ENCODE measurements around the gene TBPL1.

Gene TBPL1

GRCh38 chr6:134015719-134016557 is 62.9 kb downstream of the TBPL1 start:
- no peaks in the 10 kb centered on the region for H4K20me1 ChIP-seq (ENCODE audit: insufficient read depth, low read length, poor library complexity, severe bottlenecking)
- H3K9me2 ChIP-seq (replicated peaks; ENCODE audit: low read depth, low read length): no peaks in the 10 kb centered on the region
- H3K9ac ChIP-seq (ENCODE audit: low read depth, low read length, poor library complexity, severe bottlenecking): no peak overlapping the region
- no peaks in the 10 kb centered on the region for H3K9me3 ChIP-seq (ENCODE audit: insufficient read depth, low read depth, low read length)
- peaks cover 5% of the 10 kb centered on the region for H3K4me1 ChIP-seq (ENCODE audit: insufficient read depth, low read length, poor library complexity, severe bottlenecking)
- no peak overlapping the region for H2AFZ ChIP-seq (ENCODE audit: low read length)
- no peaks in the 10 kb centered on the region for H3F3A ChIP-seq (ENCODE audit: low read depth)
- TF ChIP-seq CTCF (conservative IDR thresholded peaks at IDR 0.05; ENCODE audit: low read length): no peak
- no peak for TF ChIP-seq EZH2phosphoT487 (IDR thresholded peaks at IDR 0.05; ENCODE audit: borderline replicate concordance)
- no peaks in the 10 kb centered on the region for H3K79me2 ChIP-seq (ENCODE audit: insufficient read depth, low read length)
- H3K4me2 ChIP-seq (ENCODE audit: low read depth, low read length, poor library complexity, severe bottlenecking): no peak overlapping the region
- H3K27me3 ChIP-seq (ENCODE audit: insufficient read depth, low read length, poor library complexity, severe bottlenecking): no peaks in the 10 kb centered on the region
- H3K36me3 ChIP-seq (ENCODE audit: insufficient read depth, low read length): no peaks in the 10 kb centered on the region
- no peak overlapping the region for H3K4me3 ChIP-seq (ENCODE audit: low read length, poor library complexity, severe bottlenecking)

- Histone ChIP-seq H3K36me3 (ENCODE audit: insufficient read depth, low read length) (no peaks in the 10 kb centered on the region), H3K4me3 (ENCODE audit: low read length, poor library complexity, severe bottlenecking) (no peak overlapping the region), H4K20me1 (ENCODE audit: insufficient read depth, low read length, poor library complexity, severe bottlenecking) (no peaks in the 10 kb centered on the region), H3K4me1 (ENCODE audit: insufficient read depth, low read length, poor library complexity, severe bottlenecking) (peaks cover 5% of the 10 kb centered on the region), H3K79me2 (ENCODE audit: insufficient read depth, low read length) (no peaks in the 10 kb centered on the region), H3K9me2 (replicated peaks; ENCODE audit: low read depth, low read length) (no peaks in the 10 kb centered on the region), H3K27me3 (ENCODE audit: insufficient read depth, low read length, poor library complexity, severe bottlenecking) (no peaks in the 10 kb centered on the region), H3K9ac (ENCODE audit: low read depth, low read length, poor library complexity, severe bottlenecking) (no peak overlapping the region), H3K4me2 (ENCODE audit: low read depth, low read length, poor library complexity, severe bottlenecking) (no peak overlapping the region), H2AFZ (ENCODE audit: low read length) (no peak overlapping the region), H3F3A (ENCODE audit: low read depth) (no peaks in the 10 kb centered on the region), H3K9me3 (ENCODE audit: insufficient read depth, low read depth, low read length) (no peaks in the 10 kb centered on the region)
- no peak for TF ChIP-seq CTCF (conservative IDR thresholded peaks at IDR 0.05; ENCODE audit: low read length)
- no peak for TF ChIP-seq EZH2phosphoT487 (IDR thresholded peaks at IDR 0.05; ENCODE audit: borderline replicate concordance)
Measured at GRCh38 chr6:134016558-134016814, 63.5 kb downstream of the TBPL1 start.

- no peaks in the 10 kb centered on the region for H3F3A ChIP-seq (ENCODE audit: low read depth)
- no peak overlapping the region for H2AFZ ChIP-seq (ENCODE audit: low read length)
- TF ChIP-seq EZH2phosphoT487 (IDR thresholded peaks at IDR 0.05; ENCODE audit: borderline replicate concordance): no peak
- TF ChIP-seq CTCF (conservative IDR thresholded peaks at IDR 0.05; ENCODE audit: low read length): no peak
- H3K4me1 ChIP-seq (ENCODE audit: insufficient read depth, low read length, poor library complexity, severe bottlenecking): peaks cover 5% of the 10 kb centered on the region
- H3K36me3 ChIP-seq (ENCODE audit: insufficient read depth, low read length): no peaks in the 10 kb centered on the region
- no peak overlapping the region for H3K9ac ChIP-seq (ENCODE audit: low read depth, low read length, poor library complexity, severe bottlenecking)
- H3K79me2 ChIP-seq (ENCODE audit: insufficient read depth, low read length): no peaks in the 10 kb centered on the region
- H4K20me1 ChIP-seq (ENCODE audit: insufficient read depth, low read length, poor library complexity, severe bottlenecking): no peaks in the 10 kb centered on the region
- no peaks in the 10 kb centered on the region for H3K27me3 ChIP-seq (ENCODE audit: insufficient read depth, low read length, poor library complexity, severe bottlenecking)
- H3K9me3 ChIP-seq (ENCODE audit: insufficient read depth, low read depth, low read length): no peaks in the 10 kb centered on the region
- no peak overlapping the region for H3K4me2 ChIP-seq (ENCODE audit: low read depth, low read length, poor library complexity, severe bottlenecking)
- no peaks in the 10 kb centered on the region for H3K9me2 ChIP-seq (replicated peaks; ENCODE audit: low read depth, low read length)
- no peak overlapping the region for H3K4me3 ChIP-seq (ENCODE audit: low read length, poor library complexity, severe bottlenecking)
Measured at GRCh38 chr6:134020071-134020470, 67.0 kb downstream of the TBPL1 start.

Data from Loucy (cell line).